NCI-H1092 treated with DMSO at 0.1 percent for 48 hours (cell line): ENCODE results near the gene DTNBP1.

Experiments
- DNase-seq: peaks from one replicate; lab custom pipeline; 2025; lab: John Stamatoyannopoulos, UW

Gene DTNBP1

DNA sequence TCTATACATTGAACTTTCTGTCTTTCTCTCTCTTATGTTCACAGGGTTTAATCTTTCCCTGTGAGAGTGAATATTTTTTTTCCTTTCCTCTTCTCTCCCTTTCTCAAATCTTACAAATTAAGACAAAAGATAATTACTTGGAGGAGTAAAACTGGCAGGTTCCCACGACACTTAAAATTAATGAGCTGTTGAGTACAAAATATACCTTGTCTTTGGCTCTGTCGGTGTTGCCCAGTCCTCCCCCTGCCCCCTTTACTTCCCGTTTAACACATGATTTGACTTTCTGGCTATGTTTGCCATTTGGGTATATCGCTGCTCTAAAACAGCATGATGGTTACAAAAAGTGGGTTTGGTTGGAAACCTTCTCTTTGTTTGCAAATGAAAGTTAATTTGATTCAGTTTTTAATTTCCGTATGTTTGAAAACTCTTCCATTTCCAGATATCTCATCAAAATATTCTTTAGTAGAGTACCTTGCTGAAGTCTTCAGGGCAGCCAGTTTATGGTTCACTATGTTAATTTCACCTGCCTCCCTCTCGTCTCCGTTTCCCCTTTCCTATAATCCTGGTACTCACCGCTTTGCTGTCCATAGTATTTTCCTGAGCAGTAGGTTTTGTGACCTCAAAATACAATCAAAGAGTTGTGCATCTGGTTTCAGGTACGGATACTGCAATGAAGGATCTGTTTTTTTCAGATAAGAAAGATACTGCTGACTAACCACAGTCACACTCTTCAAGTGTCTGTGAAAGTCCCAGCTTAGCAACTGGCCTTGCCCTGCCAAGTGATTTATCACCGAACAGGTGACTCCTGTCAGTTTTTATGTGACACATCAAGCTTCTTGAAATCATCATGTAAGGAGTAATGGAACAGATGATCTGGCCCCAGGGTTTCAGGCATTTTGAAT, 181.2 kb downstream of the DTNBP1 start:
- no peak for DNase-seq

DNA sequence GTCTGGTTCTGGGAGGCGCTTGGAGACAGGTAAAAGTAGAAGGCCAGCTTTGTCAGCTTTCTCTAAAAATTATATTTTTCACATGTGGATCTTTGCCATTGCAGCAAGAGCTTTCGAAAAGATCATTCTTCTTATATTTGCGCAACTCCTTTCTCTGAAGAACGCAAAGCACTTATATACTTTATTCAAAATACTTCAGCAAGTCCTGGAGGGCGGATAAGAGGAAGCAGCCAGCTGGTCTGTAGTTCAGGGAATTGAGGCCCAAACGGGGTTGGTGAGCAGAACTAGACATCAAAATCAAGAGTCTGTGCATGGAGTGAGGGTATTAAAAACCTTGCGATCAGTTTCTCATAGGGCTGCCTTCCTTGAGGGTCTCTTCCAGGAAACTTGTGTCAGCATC, 182.3 kb downstream of the DTNBP1 start:
- no peak for DNase-seq

DNA sequence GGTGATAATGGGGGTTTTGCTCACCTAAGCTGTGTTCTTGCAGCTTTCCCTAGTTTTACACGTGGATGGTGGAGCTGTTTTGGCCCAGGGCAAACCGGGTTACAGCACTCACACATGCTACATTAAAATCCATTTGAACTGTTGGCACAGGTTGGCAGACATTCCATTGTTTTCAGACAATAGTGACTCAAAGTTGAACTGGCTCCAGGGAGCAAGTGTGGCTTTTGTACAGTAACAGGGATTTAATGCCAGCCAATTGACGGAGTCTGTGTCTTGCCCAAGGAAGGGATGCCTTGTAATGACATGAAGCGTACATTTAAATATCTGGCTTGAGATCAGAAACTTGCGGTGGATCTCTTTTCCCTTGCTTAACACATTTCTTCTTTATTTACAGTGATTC, 183.1 kb downstream of the DTNBP1 start:
- no peak for DNase-seq

DNA sequence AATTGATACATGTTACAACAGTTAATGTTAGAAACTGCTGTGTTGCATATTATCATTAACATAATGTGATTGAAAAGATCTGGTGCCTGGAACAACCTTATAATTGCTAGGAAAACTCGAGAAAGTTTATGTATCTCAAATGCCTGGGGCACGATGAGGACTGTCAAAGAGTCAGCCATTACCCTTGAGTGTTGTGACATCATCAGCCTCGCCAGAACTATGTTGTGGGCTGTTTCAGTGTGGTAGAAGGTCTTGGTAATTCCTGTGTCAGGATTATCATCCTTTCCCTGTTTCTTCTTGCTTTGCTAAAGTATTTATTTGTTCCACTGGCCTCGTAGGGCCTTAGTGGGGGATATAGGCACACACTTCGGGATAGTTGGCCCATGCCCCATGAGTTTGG, 185.1 kb downstream of the DTNBP1 start:
- DNase-seq, result no peak

DNA sequence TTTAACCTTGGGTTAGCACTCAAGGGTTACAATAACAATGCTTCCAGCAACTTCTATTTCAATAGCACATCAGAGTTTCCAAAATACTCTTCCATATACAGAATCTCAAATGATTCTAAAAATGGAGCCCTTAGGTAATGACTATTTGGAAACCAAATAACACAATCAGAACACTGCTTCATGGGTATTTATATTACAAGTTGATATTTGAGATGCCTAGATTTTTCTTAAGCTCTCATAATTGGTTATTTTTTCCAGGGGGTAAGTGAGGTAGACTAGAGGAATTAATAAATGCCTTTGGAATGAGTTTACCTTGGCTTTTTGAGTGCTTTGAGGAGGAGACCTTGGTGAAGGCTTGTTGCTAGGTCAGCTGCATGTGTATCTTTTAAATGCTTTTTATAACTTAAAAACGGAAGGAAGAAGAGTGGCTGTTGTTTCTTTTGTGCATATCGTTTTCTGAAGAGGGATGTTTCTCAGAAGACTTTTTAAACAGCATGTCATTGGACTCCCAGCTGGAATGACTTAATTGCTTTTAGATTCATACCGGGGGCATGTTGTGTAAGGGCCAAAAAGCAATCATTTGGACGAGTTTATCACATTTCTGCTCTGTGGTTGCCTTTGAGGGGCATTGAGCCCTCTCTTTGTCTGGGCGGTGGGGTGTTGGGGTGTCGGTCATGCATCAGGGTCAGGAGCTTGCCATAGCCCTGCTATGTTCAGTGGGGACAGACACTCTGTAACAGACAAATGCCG, 186.0 kb downstream of the DTNBP1 start:
- DNase-seq, result no peak

DNA sequence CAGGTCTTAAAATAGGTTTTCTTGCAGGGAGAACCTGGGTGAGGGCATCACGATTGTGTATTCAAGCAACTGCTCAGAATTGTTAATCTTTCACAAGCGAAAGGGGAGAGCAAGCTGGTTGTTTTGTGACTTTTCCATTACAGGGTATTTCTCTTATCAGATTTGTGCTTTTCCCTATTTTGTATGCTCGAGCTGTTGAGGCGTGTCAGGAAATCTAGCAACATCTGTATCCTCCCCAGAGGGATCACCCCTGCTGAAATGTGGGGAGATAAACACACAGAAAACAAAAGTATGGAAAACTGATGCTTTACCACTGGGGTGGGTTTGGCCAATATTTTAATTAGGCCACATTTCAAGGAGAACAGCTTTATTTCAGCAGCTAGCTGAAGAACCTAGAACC, 187.0 kb downstream of the DTNBP1 start:
- no peak for DNase-seq

DNA sequence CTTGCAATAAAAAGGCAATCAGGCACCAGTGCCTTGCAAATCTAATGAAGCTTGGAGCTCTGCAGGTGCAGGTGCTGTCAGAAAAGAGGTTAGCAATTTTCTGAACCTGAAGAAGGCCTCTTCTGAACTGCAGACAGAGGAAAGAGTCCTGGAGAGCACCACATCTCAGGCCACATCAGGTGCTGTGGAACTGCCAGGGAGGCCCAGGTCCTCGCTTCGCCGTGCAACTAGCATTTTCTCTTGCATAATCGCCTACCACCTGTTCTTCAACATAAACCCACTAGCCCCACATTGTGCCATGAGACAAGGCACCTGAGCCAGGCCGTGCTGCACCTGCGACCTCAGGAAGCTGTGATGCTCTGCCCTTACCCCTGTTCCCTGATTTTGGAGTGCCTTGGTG, 187.6 kb downstream of the DTNBP1 start:
- DNase-seq, result no peak

DNA sequence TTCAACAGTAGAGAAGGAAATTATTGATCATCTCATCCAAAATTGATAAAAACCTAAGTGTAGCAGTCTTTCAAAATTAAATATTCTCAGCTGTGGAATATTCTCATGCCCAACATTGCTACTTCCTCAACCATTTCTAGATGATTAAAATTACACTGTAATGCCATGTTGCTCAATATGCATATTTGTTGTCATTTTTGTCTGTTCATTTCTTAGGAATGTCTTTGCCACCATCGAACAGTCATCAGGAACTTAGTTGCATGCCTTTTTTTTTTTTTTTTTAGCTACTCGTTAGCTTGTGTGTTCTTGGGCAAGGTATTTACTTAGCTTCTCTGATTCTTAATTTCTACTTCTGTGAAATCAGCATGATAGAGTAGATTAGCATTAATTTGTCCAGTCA, 188.6 kb downstream of the DTNBP1 start:
- no peak for DNase-seq

DNA sequence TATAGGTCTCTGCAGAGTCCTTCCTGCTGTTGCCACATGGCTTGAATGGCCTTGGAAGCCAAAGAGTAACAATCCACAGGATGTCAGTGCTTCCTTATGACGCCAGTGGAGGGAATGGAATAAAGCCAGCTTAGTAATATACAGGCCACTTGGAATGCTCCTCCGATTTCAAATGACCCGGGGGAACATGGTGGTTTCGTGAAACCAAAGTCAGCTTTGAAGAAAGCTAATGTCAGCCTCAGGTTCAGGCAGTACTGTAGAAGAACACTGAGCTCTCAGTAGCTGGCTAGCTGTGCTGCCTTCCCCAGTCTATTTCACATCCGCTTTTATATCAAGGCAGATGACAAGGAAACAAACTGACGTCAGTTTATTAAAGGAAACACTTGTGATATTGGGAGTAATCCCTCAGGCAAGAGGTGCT, 189.1 kb downstream of the DTNBP1 start:
- no peak for DNase-seq

DNA sequence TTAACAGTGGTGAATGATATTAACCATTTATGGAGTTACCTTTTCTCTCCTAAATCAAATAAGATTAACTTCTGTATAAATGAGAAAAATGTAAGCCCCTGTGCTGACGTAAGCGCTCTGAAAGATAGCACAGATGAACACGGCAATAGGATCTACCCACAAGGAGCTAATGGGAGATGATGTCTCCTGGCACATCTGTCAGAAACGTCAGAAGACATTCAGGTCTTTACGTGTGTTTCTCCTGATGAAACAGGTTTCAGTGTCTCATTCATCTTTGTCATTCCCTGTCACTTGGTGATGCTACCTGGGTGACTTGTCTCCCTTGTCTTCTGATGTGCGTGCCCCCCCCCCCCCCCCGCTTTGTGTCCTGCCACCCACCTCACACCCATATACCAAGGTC, 189.7 kb downstream of the DTNBP1 start:
- DNase-seq, result no peak
